Right renal cortex interstitium (tissue), 3 donors: ENCODE measurements around the gene ACSBG1. TPM values are rescaled to one million over a fixed set of nuclear protein-coding genes. Genes with fewer than 3 reads are reported as not detected.
"Not testable (repeated sequence)": the region's sequence is repeated elsewhere in the genome, so short reads cannot be mapped to it uniquely, and the experiment has no call there.

Experiments
- DNase-seq, 3 donors: peaks; one replicate each; pipeline ENCODE4 v3.0.0-alpha.2; 2013; ENCODE audit warnings: low read depth in 3 of 3, low spot score in 2 of 3
- polyA plus RNA-seq, 3 donors: library from polyadenylated mRNA; unstranded; fragments of 120-200 nt; gene quantifications; one replicate each; pipeline ENCODE4 v1.2.1, GENCODE V29; 2013; ENCODE audit not compliant: insufficient read length in 3 of 3

ACSBG1 gene
- polyA plus RNA-seq, 3 donors: 0.34 to 1.1 (median 0.74) TPM

GRCh38 chr15:78255421-78256043 is 21.2 kb upstream of the ACSBG1 start:
- DNase-seq: no peak

GRCh38 chr15:78251136-78251535 is 16.8 kb upstream of the ACSBG1 start:
- no peak for DNase-seq

GRCh38 chr15:78249131-78249530 is 14.8 kb upstream of the ACSBG1 start:
- DNase-seq: no peak

- DNase-seq: no peak
These were observed 13.5 kb upstream of the ACSBG1 start for GRCh38 chr15:78247911-78248310.

GRCh38 chr15:78245976-78246620 is 11.7 kb upstream of the ACSBG1 start:
- not testable (repeated sequence) for DNase-seq

- not testable (repeated sequence) for DNase-seq
These were observed 11.0 kb upstream of the ACSBG1 start for GRCh38 chr15:78245392-78245791.

GRCh38 chr15:78244893-78245292 is 10.5 kb upstream of the ACSBG1 start:
- DNase-seq: no peak

- DNase-seq: no peak
These were observed 9.7 kb upstream of the ACSBG1 start for GRCh38 chr15:78244101-78244500.

- no peak for DNase-seq
These were observed 9.2 kb upstream of the ACSBG1 start for GRCh38 chr15:78243491-78243941.

- DNase-seq: no peak
These were observed 8.7 kb upstream of the ACSBG1 start for GRCh38 chr15:78243058-78243457.

- DNase-seq: no peak
These were observed 7.8 kb upstream of the ACSBG1 start for GRCh38 chr15:78242128-78242527.

- DNase-seq: peak in 2 of 3 donors; percentile 52 to 55
These were observed 6.7 kb upstream of the ACSBG1 start for GRCh38 chr15:78241017-78241416.

GRCh38 chr15:78239811-78240210 is 5.4 kb upstream of the ACSBG1 start:
- DNase-seq: no peak

GRCh38 chr15:78237146-78237545 is 2.8 kb upstream of the ACSBG1 start:
- DNase-seq: no peak

GRCh38 chr15:78236491-78236890 is 2.1 kb upstream of the ACSBG1 start:
- no peak for DNase-seq

GRCh38 chr15:78233496-78233895 is 869 bp downstream of the ACSBG1 start:
- DNase-seq: no peak

GRCh38 chr15:78232951-78233350 is 1.4 kb downstream of the ACSBG1 start:
- DNase-seq: no peak

GRCh38 chr15:78229431-78230406 is 4.6 kb downstream of the ACSBG1 start:
- no peak for DNase-seq

GRCh38 chr15:78228356-78228996 is 5.9 kb downstream of the ACSBG1 start:
- no peak for DNase-seq

GRCh38 chr15:78225783-78226541 is 8.4 kb downstream of the ACSBG1 start:
- no peak for DNase-seq
